AG10803 (cell line): ENCODE results near the gene NFIC.
A peak's percentile ranks its signal among the peaks of the same experiment; 100 is the strongest.

Source experiments
- DNase-seq: peaks from one replicate; pipeline ENCODE4 v3.0.0; 2010; ENCODE audit warnings: low read depth
- H3K4me3 ChIP-seq: 2 replicates; pipeline ENCODE4 v1.5.1; 2011; ENCODE audit warnings: mild to moderate bottlenecking, low read length, control low read depth
- TF ChIP-seq, protein P1 (sequence below): conservative IDR thresholded peaks from 2 replicates; pipeline ENCODE4 v1.5.1; 2011; ENCODE audit warnings: mild to moderate bottlenecking, low read length, control low read depth, inconsistent platforms

The NFIC gene

DNA sequence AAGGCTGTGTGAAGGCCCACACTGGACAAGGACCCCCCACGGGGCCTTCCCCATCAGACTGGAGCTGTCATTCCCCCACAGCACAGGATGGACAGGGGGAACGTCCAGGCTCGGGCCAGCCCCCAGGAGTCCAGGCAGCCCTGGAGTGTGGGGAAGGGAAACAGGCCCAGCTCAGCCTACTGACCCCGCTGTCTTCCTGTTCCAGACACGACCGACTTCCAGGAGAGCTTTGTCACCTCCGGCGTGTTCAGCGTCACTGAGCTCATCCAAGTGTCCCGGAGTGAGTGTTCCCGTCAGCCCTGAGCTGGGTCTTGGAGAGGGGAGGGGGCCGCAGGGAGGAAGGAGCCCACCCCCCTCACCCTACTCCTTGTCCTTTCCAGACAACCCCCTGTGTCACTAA lies 66.9 kb downstream of the NFIC start:
- DNase-seq = no peak
- no peak overlapping the region for H3K4me3 ChIP-seq
- TF ChIP-seq, protein P1, sequence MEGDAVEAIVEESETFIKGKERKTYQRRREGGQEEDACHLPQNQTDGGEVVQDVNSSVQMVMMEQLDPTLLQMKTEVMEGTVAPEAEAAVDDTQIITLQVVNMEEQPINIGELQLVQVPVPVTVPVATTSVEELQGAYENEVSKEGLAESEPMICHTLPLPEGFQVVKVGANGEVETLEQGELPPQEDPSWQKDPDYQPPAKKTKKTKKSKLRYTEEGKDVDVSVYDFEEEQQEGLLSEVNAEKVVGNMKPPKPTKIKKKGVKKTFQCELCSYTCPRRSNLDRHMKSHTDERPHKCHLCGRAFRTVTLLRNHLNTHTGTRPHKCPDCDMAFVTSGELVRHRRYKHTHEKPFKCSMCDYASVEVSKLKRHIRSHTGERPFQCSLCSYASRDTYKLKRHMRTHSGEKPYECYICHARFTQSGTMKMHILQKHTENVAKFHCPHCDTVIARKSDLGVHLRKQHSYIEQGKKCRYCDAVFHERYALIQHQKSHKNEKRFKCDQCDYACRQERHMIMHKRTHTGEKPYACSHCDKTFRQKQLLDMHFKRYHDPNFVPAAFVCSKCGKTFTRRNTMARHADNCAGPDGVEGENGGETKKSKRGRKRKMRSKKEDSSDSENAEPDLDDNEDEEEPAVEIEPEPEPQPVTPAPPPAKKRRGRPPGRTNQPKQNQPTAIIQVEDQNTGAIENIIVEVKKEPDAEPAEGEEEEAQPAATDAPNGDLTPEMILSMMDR = no peak

DNA sequence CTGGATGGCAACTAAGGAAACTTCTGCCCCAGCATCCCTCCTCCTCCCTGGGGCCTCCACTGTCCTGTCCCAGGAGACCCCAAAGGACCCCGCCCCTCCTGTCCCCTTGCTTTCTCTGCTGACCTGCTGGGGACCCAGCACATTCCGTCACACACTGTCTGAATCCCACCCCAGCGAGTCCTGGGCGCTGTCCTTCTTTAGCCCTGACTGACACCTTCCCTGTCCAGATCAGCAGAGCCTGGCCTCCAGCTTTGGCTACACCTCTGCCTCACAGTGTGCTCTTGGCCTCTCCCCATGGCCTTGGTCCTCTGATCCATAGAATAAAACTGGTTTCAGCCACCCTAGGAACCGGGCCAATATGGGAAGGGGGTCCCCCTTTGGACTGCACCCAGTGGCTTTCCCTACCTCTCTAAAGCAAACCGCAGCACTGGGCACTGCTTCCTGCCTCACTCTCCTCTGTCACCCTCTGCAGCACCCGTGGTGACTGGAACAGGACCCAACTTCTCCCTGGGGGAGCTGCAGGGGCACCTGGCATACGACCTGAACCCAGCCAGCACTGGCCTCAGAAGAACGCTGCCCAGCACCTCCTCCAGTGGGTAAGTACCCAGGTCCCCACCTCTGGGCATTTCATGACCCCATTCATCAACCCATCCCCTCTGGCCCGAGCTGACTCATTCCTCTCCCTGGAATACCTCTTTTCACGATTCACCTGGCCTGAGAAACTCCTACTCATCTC lies 67.6 kb downstream of the NFIC start:
- H3K4me3 ChIP-seq = no peak overlapping the region
- TF ChIP-seq, protein P1 = no peak
- DNase-seq = no peak

- TF ChIP-seq, protein P1 = no peak
- peak; percentile 94 for DNase-seq
- peak overlapping the region; percentile 41 for H3K4me3 ChIP-seq
These were observed 68.5 kb downstream of the NFIC start for GRCh38 chr19:3434630-3435553.

- no peak for DNase-seq
- TF ChIP-seq, protein P1 = peak; percentile 48
- no peak overlapping the region for H3K4me3 ChIP-seq
These were observed 73.7 kb downstream of the NFIC start for GRCh38 chr19:3440082-3440481.

GRCh38 chr19:3441089-3441985 lies 75.0 kb downstream of the NFIC start:
- TF ChIP-seq, protein P1 = no peak
- no peak for DNase-seq
- no peak overlapping the region for H3K4me3 ChIP-seq

DNA sequence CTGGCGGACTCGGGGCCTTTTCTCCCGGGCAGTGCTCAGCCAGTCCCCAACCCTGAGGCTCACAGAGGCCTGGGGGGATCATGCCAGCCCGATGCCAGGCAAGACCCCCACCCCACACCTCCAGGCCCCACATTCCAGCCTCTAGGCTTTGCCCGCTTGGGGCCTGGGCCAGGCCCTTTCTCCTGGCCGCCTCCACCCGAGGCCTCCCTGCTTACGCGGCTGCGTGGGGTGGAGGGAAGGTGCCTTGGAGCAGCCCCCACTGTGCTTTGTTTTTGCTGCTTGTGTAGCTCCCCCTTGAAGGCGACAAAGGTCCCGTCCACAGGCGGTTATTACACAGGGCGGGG lies 75.6 kb downstream of the NFIC start:
- no peak for DNase-seq
- TF ChIP-seq, protein P1 = no peak
- H3K4me3 ChIP-seq = no peak overlapping the region
